ENCODE measurements around the gene CBX8.
A peak's percentile ranks its signal among the peaks of the same experiment; 100 is the strongest.

The CBX8 gene

DNA sequence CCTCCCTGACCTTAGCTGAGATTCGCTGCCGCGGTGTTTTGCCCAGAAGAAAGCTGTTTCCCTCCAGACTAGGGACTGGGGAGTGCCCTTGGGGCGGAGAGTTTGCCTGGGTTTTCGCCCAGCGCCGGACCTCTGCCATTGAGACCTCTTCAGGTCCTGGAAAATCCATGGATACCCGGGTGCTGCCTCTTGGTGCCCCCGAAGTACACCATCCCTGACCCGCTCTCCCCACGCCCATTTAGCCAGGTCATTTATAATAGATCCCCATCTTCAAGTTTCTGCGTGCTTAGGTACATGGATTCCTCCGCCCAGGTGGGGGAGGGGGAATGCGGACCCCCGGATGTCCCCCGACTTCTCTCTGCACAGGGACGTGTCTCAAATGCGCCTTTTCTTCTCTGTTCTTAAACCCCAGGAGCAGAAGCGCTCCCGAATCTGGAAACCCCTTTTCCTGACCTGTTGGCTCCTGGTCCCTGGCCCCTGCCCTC, 15.0 kb upstream of the CBX8 start:
- 7% methylated on average over 18 of the region's 20 CpGs for WGBS
- Histone ChIP-seq H3K4ac (ENCODE audit: low read depth in 1 of 2, low read length in 2 of 2) (no peak overlapping the region), H3K4me1 (ENCODE audit: control insufficient read depth, insufficient read depth, low read depth, low read length) (peaks cover 43% of the 10 kb centered on the region), H2BK5ac (ENCODE audit: low read depth, low read length, poor library complexity, severe bottlenecking) (no peak overlapping the region), H2BK120ac (ENCODE audit: low read depth, low read length) (no peak overlapping the region), H2AFZ (ENCODE audit: low read depth, low read length) (no peak overlapping the region), H3K23ac (ENCODE audit: low read length in 2 of 2) (peak overlapping the region in 1 of 2 experiments; percentile 6), H3K27me3 (ENCODE audit: control insufficient read depth in 1 of 2, insufficient read depth in 1 of 2, low read length in 2 of 2) (peaks cover 82 to 84% of the 10 kb centered on the region in 2 experiments), H3K36me3 (ENCODE audit: control insufficient read depth in 1 of 2, insufficient read depth in 2 of 2, low read depth in 1 of 2, low read length in 2 of 2) (no peaks in the 10 kb centered on the region), H3K9ac (ENCODE audit: low read length) (no peak overlapping the region), H4K8ac (ENCODE audit: low read length) (no peak overlapping the region), H3K79me1 (replicated peaks; ENCODE audit: low read length, poor library complexity, severe bottlenecking) (no peaks in the 10 kb centered on the region), H3K4me2 (ENCODE audit: low read length, poor library complexity, severe bottlenecking) (no peak overlapping the region), H3K9me3 (ENCODE audit: control insufficient read depth, low read length) (no peaks in the 10 kb centered on the region), H3K14ac (ENCODE audit: low read length in 2 of 2) (no peak overlapping the region), H3K27ac (ENCODE audit: low read length, poor library complexity, severe bottlenecking) (no peak overlapping the region), H3K4me3 (ENCODE audit: insufficient read depth in 1 of 2, low read depth in 1 of 2, low read length in 2 of 2) (no peak overlapping the region), H2BK12ac (ENCODE audit: low read length in 2 of 2) (no peak overlapping the region), H3K18ac (ENCODE audit: low read depth in 1 of 2, low read length in 2 of 2) (no peak overlapping the region), H2AK5ac (ENCODE audit: low read length, severe bottlenecking) (no peak overlapping the region), H4K91ac (ENCODE audit: low read length) (no peak overlapping the region), H2BK15ac (ENCODE audit: low read depth, poor library complexity, severe bottlenecking) (no peak overlapping the region)
- DNase-seq, result no peak

DNA sequence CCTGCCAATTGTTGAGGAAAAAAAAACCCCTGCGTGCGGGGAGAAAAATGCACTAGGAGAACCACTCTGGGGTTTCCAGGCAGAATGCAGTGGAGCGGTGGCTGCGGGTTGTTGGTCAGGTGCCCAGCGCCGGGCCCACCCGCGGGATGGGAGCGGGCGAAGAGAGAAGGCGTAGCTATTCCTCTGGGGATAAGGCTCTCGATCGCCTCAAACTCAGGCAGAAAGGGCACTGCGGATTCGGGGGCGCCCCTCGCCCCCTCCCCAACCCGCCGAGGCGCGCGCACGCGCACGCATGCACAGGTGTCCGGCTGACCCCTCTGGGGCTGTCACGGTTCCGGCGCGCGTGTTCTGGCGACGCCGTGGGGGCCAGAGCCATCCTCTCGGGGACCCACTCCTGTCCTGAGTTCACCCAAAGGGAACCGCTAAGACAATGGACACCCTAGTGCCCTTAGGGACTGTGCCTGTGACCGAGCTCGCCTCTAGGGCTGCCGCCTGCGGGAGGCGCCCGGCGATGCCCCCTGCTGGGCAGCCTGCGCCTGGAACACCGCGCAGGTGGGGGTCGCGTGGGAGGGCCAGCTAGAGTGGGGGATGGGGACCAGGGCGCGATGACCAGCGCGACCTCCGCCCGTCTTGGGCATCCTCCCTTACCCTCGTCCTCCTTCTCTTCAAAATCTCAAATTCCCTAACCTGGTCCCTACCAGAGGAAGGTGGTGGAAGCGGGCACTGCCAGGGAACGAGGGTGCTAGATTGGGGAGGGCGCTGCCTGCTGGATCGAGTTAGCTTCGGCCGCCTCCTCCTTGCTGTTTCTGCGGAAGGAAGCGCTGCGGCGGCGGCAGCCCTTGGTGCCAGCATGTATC, 14.4 kb upstream of the CBX8 start:
- no peak overlapping the region for H4K8ac ChIP-seq (ENCODE audit: low read length)
- no peak overlapping the region for H2AK5ac ChIP-seq (ENCODE audit: low read length, severe bottlenecking)
- no peak overlapping the region for H3K14ac ChIP-seq (ENCODE audit: low read length in 2 of 2)
- peaks cover 43% of the 10 kb centered on the region for H3K4me1 ChIP-seq (ENCODE audit: control insufficient read depth, insufficient read depth, low read depth, low read length)
- H3K23ac ChIP-seq (ENCODE audit: low read length in 2 of 2), result peak overlapping the region; percentile 69 to 94
- H3K9ac ChIP-seq (ENCODE audit: low read length), result no peak overlapping the region
- peaks cover 82 to 84% of the 10 kb centered on the region in 2 experiments for H3K27me3 ChIP-seq (ENCODE audit: control insufficient read depth in 1 of 2, insufficient read depth in 1 of 2, low read length in 2 of 2)
- H2AFZ ChIP-seq (ENCODE audit: low read depth, low read length), result no peak overlapping the region
- no peak overlapping the region for H2BK5ac ChIP-seq (ENCODE audit: low read depth, low read length, poor library complexity, severe bottlenecking)
- H3K79me1 ChIP-seq (replicated peaks; ENCODE audit: low read length, poor library complexity, severe bottlenecking), result no peaks in the 10 kb centered on the region
- no peak overlapping the region for H2BK12ac ChIP-seq (ENCODE audit: low read length in 2 of 2)
- H3K9me3 ChIP-seq (ENCODE audit: control insufficient read depth, low read length), result no peaks in the 10 kb centered on the region
- no peak overlapping the region for H4K91ac ChIP-seq (ENCODE audit: low read length)
- WGBS, result 5% methylated on average over 49 of the region's 66 CpGs
- H2BK120ac ChIP-seq (ENCODE audit: low read depth, low read length), result no peak overlapping the region
- no peak overlapping the region for H3K4ac ChIP-seq (ENCODE audit: low read depth in 1 of 2, low read length in 2 of 2)
- H3K36me3 ChIP-seq (ENCODE audit: control insufficient read depth in 1 of 2, insufficient read depth in 2 of 2, low read depth in 1 of 2, low read length in 2 of 2), result no peaks in the 10 kb centered on the region
- no peak overlapping the region for H3K27ac ChIP-seq (ENCODE audit: low read length, poor library complexity, severe bottlenecking)
- no peak overlapping the region for H3K4me3 ChIP-seq (ENCODE audit: insufficient read depth in 1 of 2, low read depth in 1 of 2, low read length in 2 of 2)
- DNase-seq, result no peak
- H3K18ac ChIP-seq (ENCODE audit: low read depth in 1 of 2, low read length in 2 of 2), result no peak overlapping the region
- peak overlapping the region; percentile 17 for H3K4me2 ChIP-seq (ENCODE audit: low read length, poor library complexity, severe bottlenecking)
- H2BK15ac ChIP-seq (ENCODE audit: low read depth, poor library complexity, severe bottlenecking), result no peak overlapping the region

DNA sequence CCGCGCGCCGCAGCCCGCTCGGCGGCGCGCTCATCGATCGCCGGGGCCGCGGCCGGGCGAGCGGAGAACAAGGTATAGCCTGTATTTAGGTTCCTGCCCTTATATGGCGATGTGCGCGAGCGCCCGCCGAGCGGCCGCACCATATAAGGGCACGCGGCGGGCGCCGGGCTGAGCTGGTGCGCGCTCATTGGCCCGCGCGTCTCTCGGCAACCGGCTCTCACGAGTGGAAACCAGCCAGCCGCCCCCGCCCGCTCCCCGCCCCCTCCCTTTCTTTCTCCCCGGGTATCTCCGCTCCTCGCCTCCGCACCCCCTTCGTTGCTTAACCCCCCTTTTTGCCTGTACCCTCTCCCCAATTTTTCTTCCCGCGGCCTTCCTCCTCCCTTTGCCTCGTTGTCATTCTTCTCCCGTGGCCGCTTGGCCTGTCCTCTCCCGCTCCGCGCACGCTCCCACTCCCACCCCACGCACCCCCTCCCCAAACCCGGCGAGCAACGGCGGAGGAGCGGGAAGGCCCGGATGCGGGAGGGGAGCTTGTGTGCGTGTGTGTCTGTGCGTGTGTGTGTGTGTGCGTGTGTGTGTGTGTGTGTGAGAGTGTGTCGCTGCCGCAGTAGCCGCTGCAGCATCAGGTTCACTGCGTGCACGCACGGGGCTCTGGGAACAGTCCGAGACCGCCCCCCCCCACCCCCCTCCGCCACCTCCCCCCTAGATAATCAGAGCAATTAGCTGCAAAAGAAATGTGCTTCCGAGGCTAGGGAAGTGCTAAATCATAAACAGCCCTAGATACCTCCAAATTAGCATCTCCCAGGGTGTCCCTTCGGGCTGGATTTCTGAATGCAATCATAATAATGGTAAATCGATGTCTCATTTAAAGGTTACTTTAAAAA, 13.5 kb upstream of the CBX8 start:
- no peak overlapping the region for H3K4ac ChIP-seq (ENCODE audit: low read depth in 1 of 2, low read length in 2 of 2)
- no peaks in the 10 kb centered on the region for H3K9me3 ChIP-seq (ENCODE audit: control insufficient read depth, low read length)
- peaks cover 40% of the 10 kb centered on the region for H3K4me1 ChIP-seq (ENCODE audit: control insufficient read depth, insufficient read depth, low read depth, low read length)
- H2AK5ac ChIP-seq (ENCODE audit: low read length, severe bottlenecking), result no peak overlapping the region
- no peak overlapping the region for H4K8ac ChIP-seq (ENCODE audit: low read length)
- H2BK15ac ChIP-seq (ENCODE audit: low read depth, poor library complexity, severe bottlenecking), result peak overlapping the region; percentile 40
- no peak overlapping the region for H3K27ac ChIP-seq (ENCODE audit: low read length, poor library complexity, severe bottlenecking)
- no peak overlapping the region for H2BK5ac ChIP-seq (ENCODE audit: low read depth, low read length, poor library complexity, severe bottlenecking)
- no peak overlapping the region for H3K9ac ChIP-seq (ENCODE audit: low read length)
- 1% methylated on average over 49 of the region's 79 CpGs for WGBS
- no peak overlapping the region for H4K91ac ChIP-seq (ENCODE audit: low read length)
- peak; percentile 77 for DNase-seq
- no peak overlapping the region for H2BK120ac ChIP-seq (ENCODE audit: low read depth, low read length)
- H2AFZ ChIP-seq (ENCODE audit: low read depth, low read length), result no peak overlapping the region
- no peaks in the 10 kb centered on the region for H3K79me1 ChIP-seq (replicated peaks; ENCODE audit: low read length, poor library complexity, severe bottlenecking)
- no peak overlapping the region for H3K18ac ChIP-seq (ENCODE audit: low read depth in 1 of 2, low read length in 2 of 2)
- peak overlapping the region in 1 of 2 experiments; percentile 29 for H3K4me3 ChIP-seq (ENCODE audit: insufficient read depth in 1 of 2, low read depth in 1 of 2, low read length in 2 of 2)
- no peaks in the 10 kb centered on the region for H3K36me3 ChIP-seq (ENCODE audit: control insufficient read depth in 1 of 2, insufficient read depth in 2 of 2, low read depth in 1 of 2, low read length in 2 of 2)
- peak overlapping the region; percentile 32 for H3K4me2 ChIP-seq (ENCODE audit: low read length, poor library complexity, severe bottlenecking)
- H3K23ac ChIP-seq (ENCODE audit: low read length in 2 of 2), result peak overlapping the region in 1 of 2 experiments; percentile 49
- H3K14ac ChIP-seq (ENCODE audit: low read length in 2 of 2), result no peak overlapping the region
- peaks cover 84 to 85% of the 10 kb centered on the region in 2 experiments for H3K27me3 ChIP-seq (ENCODE audit: control insufficient read depth in 1 of 2, insufficient read depth in 1 of 2, low read length in 2 of 2)
- H2BK12ac ChIP-seq (ENCODE audit: low read length in 2 of 2), result no peak overlapping the region

Data from mesenchymal stem cell (in vitro differentiated cells and primary cell).